ENCODE data around the gene RRN3. TPM values are rescaled to one million over a fixed set of nuclear protein-coding genes. Genes with fewer than 3 reads are reported as not detected.
"Not testable (repeated sequence)": the region's sequence is repeated elsewhere in the genome, so short reads cannot be mapped to it uniquely, and the experiment has no call there.

The RRN3 gene, protein sequence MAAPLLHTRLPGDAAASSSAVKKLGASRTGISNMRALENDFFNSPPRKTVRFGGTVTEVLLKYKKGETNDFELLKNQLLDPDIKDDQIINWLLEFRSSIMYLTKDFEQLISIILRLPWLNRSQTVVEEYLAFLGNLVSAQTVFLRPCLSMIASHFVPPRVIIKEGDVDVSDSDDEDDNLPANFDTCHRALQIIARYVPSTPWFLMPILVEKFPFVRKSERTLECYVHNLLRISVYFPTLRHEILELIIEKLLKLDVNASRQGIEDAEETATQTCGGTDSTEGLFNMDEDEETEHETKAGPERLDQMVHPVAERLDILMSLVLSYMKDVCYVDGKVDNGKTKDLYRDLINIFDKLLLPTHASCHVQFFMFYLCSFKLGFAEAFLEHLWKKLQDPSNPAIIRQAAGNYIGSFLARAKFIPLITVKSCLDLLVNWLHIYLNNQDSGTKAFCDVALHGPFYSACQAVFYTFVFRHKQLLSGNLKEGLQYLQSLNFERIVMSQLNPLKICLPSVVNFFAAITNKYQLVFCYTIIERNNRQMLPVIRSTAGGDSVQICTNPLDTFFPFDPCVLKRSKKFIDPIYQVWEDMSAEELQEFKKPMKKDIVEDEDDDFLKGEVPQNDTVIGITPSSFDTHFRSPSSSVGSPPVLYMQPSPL
- 27.8 and 29.7 TPM in 2 replicates for total RNA-seq (2014; rRNA removed; shearing (Covaris generic))

DNA sequence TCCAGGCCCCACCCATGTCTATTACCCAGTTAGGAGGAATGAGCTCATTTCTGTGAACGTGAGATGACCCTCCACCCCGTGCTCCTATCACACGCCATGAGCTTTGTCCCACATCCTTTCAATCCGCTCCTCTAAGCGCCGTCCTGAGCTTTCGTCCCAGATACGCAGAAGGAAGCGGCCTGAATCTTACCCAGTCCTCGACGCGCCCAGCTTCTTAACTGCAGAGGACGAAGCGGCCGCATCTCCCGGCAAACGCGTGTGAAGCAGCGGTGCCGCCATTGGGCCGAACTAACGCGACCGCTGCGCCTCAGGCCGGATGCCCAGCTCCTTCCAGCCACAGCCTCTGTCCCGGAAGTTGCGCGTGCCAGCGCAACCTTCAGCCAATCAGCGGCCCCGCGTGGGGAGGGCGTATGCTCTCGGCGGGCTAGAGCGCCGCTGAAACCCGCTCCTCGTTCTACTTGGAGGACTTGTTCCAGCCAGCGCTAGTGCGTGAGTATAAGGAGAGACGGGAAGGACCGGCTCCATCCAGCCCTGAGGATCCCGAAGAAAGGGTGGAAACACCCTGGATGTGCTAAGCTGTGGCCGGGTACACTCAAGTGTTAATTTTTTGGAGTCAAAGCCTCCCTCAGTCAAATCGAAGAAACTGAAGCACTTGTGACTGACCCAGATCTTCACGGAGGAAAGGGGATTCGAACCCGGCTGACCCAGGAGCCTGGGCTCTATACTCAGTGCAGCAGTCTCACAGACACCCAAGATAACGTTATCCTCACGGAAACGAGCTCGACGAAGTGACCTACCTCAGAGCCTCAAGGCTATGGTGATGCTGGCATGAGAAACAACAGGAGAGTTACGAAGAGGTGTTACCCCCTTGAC lies at the start of gene RRN3:
RRN3 (minus strand) TSS at position 318 of the 873 bp plus-strand sequence; CDS start at position 279, 39 bp downstream.
- peak; percentile 91 for DNase-seq (ENCODE audit: low read depth)

DNA sequence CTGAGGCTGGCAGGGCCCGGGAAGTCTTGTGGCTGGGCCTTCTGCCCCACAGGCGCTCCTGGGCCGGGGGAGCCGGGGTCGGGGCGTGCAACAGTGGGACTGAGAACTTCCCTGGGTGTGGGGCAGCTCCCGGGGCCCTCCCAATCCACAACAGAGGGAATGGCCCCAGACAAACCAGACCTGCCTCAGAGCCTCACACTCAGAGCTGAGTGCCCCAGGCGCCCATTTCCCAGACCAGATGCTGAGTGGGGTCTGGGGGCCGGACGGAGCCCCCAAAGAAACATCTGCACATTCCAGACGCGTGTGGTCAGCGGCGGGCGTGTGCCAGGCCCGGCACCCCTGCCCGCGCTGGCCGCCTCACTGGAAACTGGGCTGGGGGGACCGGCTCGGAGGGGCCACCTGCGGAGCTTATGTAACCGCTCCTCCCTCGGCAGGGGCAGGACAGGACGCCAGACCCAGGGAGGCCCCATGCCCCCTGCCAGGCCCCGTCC lies 49.6 kb upstream of the RRN3 start:
- DNase-seq (ENCODE audit: low read depth) = peak; percentile 71

DNA sequence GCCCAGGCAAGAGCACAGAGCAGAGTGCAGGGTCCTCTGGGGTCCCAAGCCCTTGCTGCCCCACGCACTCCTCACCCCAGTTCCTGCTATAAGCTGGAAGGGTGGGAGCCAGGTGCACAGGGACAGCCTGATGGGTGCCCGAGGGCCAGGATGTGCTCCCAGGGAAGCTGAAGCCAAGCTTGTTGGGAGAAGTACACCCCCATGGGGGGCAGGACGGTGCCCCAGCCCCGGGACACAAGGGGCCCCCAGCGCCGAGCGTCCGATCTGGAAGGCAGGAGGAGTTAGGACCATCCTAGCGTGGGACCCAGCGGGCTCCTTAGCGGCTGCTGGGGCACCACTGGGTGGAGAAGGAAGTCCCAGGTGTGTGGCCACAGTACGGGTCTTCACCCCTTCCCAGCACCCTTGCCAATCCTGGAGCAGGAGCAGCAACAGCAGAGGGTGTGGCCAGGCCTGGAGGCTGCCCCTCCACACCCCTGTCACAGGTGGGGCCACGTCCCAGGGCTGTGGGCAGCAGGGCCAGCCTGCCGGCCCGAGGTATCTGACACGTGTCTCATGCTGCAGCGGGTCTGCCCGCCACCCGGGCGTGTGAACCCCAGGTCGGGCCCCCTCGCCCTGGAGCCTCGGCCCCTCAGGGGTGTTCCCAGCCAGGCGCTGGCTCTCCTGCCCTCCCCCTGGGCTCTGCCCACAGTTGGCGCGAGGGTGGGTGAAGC lies 49.0 kb upstream of the RRN3 start:
- not testable (repeated sequence) for DNase-seq (ENCODE audit: low read depth)

DNA sequence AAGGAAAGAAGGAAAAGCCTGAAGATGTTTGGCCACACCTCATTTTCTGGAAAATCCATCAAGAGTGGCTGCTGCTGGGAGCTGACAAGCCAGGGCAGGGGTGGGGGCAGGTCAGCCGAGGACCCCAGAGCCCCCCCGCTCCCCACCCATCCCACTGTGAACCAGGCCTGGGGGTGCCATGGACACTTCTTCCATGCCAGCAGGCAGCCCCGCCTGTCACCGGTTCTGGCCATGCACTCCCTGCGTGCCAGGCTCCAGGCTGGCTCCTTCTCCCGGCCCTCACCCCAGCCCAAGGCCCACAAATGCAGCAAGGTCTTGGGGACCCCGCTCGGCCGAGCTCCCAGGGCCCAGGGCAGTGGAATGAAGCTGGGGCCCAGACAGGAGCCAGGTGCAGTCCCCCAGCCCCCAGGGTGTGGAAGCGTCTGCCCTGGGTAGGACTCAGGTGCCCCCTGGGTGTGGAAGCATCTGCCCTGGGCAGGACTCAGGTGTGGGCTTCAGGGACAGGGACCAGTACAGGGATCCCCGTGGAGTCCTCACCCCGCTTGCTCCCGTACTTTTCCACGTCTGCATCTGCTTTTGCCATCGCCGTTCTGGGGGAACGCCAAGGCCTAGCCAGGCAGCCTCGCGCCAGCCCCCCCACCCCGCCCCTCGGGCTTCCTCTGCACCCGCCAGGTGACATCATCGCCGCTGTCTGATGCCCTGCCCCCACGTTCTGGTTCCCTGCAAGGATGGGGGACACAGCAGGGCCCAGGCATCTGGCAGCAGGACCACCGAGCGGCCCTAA lies 48.2 kb upstream of the RRN3 start:
- DNase-seq (ENCODE audit: low read depth) = not testable (repeated sequence)

DNA sequence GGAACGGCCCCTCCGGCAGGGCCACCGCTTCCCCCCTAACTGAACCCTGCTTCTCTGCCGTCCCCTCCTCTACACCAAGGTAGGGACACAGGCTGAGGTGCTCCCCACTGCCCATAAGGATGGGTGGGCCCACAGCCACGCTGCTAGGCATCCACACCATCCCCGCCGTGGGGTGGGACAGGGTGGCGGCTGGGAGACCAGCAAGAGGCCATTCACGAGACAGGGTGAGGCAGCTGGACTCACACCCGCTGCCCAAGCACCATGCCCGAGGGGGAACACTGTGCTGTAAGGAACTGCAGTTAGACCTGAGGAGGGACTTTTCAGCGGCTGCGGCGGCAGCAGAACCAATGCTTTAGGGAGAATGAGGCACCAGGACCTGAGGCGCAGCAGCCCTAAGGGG lies 47.5 kb upstream of the RRN3 start:
- no peak for DNase-seq (ENCODE audit: low read depth)

DNA sequence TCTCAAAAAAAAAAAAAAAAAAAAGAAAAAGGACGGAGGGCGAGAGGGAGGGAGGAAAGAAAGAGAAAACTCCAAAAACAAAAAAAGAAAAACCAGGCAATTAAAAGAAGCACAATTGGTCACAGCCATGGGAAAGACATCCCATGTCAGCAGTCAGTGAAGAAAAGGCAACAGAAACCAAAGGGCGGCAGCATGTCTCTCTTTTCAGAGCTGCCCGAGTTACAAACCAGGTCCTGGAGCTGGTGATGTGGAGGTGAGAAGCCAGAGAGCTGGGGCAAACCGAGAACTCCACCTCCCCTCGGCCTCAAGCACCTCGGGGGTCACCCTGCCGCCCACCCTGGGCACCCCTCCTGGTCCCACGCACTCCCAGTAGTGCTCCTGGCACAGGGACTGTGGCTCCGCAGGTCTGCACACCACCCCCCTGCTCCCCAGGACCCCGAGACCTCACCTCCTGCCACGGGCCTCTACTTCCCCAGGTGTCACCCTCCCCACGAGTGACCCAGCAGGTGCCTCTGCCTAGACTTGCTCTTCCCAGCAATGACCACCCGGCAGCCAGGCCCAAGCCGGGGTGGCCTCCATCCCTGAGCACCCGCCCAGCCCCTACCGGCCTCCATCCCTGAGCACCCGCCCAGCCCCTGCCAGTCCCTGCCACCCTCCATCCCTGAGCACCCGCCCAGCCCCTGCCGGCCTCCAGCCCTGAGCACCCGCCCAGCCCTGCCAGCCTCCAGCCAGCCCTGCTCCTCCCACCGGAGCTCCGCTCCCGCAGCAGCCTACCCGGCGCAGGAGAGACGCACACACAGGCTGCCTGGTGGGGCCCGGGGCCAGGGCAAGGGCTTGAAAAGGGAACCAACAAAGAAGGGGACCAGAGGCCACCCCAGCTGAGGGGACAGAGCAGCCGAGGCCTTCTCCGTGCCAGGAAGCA lies 46.6 kb upstream of the RRN3 start:
- DNase-seq (ENCODE audit: low read depth) = not testable (repeated sequence)

DNA sequence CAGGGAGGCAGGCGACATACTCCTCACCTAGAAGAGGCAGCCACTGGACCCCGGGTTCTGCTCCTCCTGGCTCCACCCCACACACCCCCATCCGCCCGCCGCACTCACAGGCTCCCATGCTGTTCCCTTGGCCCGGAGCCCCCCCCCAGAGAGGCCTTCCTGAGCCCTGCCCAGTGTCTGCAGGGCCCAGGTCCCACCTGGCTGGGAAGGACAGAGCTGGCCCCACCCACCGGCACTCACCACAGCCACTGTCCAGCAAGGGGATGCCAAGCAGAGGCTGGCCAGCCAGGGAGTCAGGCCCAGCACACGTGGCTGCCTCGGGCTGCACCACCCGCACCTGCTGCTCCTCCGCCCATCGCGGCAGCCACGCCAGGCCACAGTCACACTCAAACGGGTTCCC lies 43.4 kb upstream of the RRN3 start:
- DNase-seq (ENCODE audit: low read depth) = not testable (repeated sequence)

DNA sequence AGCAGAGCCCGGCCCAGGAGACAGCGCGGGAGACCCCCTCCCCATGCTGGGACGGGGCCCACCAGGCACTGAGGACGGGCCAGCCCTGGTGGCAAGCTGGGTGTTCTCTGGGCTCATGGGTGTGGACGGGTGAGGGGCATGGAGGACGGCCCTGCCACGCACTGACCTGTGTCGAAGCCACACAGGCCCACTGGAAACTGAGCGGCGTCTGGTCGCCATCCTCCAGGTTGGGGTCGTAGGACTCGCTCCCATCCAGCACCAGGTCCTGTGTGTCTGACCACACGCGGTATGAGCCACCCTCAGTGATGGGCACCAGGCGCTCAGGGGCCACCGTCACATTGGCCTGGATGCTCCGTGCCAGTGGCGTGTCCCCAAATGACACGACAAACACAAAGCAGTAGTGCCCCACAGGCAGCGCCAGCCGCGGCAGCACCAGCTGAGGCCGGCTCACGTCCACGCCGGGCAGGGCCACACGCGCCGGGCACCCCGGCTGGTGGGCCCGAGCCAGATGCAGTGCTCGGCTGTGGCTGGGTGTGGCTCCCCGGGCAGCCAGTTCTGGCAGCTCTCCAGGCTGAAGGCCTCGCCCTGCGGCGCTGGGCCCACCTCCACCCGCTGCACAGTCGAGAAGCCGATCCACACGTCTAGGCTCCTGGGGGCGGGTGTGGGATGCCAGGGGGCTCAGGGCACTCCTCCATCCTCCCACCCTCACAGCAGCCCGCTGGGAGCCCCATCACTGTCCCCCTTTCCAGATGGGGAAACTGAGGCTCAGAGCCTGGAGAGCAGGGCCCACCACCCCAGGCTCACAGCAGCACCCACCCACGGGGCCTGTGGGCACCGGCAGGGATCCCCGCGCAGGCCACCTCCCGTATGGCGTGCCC lies 41.6 kb upstream of the RRN3 start:
- not testable (repeated sequence) for DNase-seq (ENCODE audit: low read depth)

DNA sequence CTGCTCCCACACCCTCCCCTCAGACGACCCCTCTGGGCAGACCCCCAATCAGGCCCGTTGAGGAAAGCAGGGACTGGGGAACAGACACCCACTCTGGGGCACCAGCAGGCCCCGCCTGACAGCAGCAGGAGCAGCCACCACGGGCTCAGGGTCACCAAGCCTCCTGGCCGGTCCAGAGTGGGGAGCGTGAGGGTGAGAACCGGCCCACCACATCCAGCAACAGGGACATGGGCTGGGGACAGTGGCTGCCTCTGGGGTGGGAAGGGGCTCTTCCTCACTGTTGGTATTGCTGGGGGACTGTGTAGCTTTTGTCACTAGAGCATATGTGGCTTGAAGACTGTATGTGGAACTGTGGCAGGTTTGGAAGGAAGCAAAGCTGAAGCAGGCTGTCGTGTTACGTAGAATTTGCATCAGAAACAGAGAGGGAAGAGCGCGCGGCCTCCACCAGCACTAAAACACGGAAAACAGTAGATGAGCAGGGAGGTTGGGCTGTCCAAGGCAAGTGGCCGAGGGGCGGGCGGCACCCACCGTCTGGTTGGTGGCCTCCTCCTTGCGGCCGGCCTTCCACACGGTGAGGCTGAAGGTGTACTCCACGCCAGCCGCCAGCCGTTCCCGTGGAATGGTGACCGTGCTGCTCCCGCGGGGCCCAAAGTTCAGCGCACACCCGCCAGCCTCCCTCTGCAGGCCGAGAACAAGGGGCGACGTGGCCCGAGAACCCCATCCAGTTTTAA lies 40.8 kb upstream of the RRN3 start:
- DNase-seq (ENCODE audit: low read depth) = not testable (repeated sequence)

DNA sequence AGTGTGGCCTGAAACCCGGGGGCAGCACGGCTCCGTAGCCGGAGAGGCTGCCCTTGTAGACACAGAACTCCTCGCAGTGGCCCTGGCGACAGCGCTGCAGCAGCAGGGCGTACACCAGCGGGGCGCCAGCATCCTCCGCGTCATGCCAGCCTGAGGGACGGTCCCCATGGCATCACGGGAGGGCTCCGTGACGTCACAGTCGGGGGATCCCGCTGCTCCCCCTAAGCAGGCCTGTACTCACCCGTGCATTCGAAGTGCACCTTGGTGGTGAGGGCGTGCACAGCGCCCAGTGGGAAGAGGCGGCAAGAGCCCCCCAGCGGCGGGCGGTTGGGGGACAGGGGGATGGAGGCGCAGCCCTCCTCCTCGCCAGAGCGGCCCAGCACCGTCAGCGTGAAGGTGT lies 39.5 kb upstream of the RRN3 start:
- DNase-seq (ENCODE audit: low read depth) = not testable (repeated sequence)

DNA sequence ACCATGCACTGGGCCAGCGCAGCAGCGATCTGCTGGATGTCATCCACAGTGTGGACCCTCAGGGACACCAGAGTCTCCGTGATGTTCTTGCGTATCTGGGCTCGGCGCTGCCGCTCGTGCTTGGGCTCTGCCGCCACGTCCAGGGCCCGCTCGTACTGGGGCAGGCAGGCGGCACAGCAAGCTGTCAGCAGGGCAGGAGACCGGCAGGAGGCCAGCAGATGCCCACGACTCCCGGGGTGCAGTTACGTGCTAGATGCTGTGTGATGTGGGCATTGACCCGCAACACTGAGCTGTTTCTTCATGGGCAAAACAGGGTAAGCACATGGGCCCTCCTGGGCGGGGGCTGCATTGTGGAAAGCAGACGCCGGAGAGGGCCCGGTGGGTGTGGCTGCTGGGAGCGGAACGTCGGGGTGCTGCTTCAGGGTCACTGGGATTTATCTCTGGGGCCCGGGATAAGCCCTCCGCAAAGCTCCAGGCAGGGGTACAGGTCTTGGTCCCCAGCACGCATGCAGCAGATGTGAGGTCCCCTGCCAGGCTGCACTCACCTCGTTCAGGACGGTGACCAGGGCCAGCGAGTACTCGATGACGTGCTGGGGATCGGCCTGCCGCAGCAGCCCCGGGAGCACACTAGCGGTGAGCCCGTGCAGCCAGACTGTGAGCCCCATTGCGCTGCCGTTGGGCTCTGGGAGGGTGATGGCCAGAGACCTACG lies 38.8 kb upstream of the RRN3 start:
- not testable (repeated sequence) for DNase-seq (ENCODE audit: low read depth)

DNA sequence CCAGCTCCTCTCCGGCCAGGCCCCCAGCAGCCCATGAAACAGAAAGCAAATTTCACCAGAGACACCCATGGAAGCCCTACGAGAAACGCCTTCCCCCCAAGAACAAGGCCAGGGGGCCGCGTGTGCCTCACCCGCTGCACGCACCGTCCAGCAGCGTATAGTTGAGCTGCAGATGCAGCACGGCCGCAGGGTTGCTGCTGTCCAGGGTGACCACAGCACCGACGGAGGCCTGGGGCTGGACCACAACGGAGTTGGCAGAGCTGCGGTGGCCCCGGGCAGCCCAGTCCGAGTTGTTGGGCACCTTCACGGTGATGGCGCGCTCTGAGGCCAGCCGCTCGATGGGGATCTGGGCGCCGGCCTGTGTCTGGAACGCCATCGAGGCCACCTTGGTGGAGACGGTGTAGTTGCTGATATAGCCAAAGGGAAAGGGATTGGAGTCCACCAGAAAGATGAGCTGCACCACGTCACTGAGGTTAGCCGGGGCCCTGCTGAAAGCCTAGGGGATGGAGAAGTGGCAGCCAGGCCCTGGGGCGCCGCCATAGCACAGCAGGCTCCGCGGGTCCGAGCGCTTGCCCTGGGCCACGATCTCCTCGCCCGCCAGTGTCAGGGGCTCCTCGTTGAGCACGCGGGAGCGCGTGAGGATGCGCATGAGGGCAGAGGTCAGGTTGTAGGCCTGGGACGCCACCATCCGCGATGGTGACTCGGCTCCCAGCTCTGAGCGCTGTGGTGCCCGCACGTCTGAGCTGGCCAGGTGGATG lies 37.0 kb upstream of the RRN3 start:
- DNase-seq (ENCODE audit: low read depth) = not testable (repeated sequence)

DNA sequence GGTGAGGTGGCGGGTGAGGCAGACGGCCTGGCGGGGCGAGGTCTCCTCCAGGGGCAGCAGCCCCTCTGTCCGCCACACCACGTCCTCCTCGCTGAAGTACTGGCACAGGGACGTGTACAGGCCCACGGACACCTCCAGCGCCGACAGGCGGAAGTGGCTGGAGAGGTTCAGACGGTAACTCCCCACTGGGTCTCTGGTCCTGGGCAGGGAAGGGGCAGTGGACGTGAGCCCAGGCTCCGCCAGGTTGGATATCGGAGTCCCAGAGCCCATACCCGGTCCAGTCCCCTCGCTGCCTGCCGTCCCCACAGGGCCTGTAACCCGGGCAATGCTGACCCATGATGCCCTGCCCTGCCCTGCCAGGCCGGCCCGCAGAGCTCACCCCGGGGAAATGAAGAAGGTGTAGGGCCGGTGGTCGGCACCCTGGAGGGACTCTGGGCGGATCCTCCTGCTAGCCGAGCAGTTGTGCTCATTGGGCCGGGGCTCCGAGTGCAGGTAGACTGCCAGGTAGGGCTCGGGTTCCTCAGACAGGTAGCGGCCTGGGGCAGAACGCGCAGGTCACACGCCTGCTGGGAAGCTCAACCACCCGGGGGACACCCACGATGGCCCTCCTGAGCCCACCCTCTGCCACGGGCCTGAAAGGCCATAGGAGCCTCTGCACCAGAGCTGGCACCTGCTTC lies 36.3 kb upstream of the RRN3 start:
- DNase-seq (ENCODE audit: low read depth) = not testable (repeated sequence)

DNA sequence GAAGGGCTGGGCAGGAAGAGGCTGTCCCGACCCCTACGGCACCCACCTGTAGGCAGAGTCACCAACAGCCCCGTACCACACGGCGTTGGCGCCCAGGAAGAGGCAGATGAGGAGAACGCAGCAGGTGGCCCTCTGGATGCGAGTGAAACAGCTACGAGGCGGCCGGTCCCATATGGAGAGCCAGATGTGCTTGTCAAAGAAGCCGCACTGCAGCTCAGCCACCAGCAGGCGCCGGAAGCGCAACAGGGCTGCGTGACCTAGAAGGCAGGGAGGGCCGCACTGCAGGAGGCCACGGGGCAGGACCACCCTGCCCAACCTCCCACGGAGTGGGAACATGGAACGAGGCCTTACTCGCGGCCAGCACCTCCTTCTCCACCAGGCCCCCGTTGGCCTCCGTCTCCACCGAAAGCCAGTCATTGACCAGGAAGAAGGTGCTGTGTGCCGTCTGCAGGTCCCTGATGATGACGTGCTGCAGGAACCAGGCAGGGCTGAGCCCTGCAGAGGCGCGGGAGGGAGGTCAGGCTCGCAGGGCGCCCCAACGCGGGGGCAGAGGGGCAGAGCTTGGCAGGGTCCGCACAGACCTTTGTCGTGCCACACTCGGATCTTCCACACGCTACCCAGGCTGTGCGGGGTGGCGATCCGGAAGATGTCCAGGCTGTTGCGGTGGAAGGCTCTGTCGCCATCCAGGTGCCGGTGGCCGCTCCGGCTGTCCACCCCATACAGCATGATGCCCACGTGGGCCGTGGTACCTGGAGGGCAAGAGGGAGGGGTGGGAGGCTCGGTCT lies 33.8 kb upstream of the RRN3 start:
- DNase-seq (ENCODE audit: low read depth) = not testable (repeated sequence)
